Neural progenitor cell (in vitro differentiated cells): Measurements from ENCODE around the gene TRIM47.

ENCODE experiments used
- EZH2 ChIP-seq: fragments of 200-600 bp; sonication (generic); IDR thresholded peaks from 2 replicates; pipeline ENCODE4 v1.6.1; 2017; ENCODE audit warnings: antibody characterized with exemption, mild to moderate bottlenecking, moderate library complexity
- TF ChIP-seq, protein P1 (sequence below): fragments of 200-600 bp; sonication (generic); IDR thresholded peaks from 2 replicates; pipeline ENCODE4 v1.5.1; 2017; ENCODE audit warnings: antibody characterized with exemption, mild to moderate bottlenecking

DNA sequence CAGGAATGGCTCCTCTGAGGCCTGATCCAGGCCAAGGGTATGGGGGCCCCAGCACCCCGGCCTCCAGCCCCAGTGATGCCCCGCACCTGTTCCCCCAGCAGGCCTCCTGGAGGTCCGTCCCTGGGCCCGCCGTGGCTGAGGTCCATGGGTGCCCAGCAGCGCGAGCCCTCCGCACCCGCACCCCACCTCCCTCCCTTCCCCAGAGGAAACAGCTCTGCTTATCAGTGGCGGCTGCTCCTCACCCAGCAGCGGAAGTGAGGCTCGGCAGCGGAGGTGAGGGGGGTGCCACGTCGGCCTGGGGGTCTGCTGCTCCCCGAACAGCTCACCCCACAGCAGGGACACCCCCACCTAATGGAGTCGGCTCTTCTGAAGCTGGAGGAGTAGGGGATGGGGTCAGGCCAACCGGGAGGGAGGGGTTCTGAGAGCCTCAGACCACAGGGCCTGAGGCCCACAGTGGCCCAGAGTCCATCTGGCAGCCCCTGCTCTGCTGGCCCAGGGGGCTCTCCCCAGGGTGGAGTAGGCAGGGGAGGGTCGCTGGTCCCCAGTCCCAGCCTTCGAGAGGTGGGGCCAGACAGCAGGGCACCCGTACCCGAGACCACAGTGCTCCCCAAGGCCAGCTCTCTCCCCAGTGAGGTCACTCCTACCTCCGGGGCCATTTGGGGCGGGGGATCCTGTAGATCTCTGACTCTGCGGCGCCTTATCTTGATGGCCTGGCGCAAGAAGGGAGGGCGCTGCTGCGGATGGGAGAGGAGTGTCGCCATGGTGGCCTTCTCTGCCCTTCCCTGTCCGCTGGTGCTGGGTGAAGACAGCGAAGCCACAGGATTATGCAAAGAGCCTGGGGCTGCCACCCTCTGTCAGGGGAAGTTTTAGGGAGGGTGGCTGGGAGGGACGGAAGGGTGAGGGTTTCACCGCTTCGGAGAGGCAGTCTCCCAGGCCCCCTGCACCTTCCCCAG lies 34.5 kb downstream of the TRIM47 start, which contains the start of gene UNC13D:
- TF ChIP-seq EZH2: no peak
- TF ChIP-seq, protein P1, sequence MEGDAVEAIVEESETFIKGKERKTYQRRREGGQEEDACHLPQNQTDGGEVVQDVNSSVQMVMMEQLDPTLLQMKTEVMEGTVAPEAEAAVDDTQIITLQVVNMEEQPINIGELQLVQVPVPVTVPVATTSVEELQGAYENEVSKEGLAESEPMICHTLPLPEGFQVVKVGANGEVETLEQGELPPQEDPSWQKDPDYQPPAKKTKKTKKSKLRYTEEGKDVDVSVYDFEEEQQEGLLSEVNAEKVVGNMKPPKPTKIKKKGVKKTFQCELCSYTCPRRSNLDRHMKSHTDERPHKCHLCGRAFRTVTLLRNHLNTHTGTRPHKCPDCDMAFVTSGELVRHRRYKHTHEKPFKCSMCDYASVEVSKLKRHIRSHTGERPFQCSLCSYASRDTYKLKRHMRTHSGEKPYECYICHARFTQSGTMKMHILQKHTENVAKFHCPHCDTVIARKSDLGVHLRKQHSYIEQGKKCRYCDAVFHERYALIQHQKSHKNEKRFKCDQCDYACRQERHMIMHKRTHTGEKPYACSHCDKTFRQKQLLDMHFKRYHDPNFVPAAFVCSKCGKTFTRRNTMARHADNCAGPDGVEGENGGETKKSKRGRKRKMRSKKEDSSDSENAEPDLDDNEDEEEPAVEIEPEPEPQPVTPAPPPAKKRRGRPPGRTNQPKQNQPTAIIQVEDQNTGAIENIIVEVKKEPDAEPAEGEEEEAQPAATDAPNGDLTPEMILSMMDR: no peak
